HG02885 (cell line): ENCODE measurements around the gene CTNNA1.

ENCODE experiments used
- ATAC-seq: cut with Tn5 transposase; IDR thresholded peaks from one replicate; pipeline ENCODE4 v1.9.1; 2021; ENCODE audit warnings: mild to moderate bottlenecking; ENCODE audit not compliant: unreplicated experiment, poor library complexity

Gene CTNNA1

DNA sequence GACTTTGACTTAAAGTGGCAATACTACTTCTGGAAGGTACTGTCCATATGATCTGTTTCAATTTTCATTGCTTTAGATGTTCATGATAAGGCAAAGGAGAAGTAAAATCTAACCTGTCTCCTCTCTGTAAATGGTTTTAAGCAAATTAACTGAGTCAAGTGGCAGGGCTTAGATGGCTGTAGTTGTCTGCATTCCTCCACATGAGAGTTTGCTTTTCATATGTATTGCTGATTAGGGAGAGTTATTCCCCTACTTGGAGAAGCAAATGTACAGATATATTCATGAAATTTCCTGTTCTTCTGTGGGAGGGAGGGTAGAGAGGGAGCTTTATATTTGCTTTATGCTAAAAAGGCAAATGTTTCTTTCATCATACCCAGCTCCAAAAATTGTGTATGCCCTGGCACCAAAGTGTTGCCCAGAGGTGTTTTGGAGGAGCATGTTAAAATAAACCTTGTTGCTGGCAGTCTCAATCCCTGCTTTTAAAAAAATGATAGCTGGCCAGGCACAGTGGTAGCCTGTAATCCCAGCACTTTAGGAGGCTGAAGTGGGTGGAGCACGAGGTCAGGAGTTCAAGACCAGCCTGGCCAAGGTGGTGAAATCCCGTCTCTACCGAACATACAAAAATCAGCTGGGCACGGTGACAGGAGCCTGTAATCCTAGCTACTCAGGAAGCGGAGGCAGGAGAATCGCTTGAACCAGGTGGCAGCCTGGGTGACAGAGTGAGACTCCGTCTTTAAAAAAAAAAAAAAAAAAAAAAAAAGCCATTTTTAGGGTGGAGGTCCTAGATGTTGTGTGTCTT, 125.4 kb downstream of the CTNNA1 start:
- ATAC-seq, result no peak

- no peak for ATAC-seq
Observed at GRCh38 chr5:138883211-138883610, 130.0 kb downstream of the CTNNA1 start.

DNA sequence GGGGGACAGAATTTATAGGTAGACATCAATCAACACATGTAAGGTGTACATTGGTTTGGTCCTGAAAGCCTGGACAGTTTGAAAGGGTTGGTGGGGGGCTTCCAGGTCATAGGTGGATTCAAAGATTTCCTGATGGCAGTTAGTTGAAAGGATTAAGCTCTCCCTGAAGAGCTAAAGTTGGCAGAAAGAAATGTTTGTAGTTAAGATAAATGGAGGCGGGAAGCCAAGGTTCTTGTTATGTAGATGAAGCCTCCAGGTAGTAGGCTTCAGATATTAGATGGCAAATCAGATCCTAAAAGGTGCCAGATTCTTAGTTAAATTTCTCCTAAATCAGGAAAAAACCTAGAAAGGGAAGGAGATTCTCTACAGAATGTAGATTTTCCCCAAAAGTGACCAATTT, 130.9 kb downstream of the CTNNA1 start:
- ATAC-seq, result no peak

GRCh38 chr5:138884554-138884953, 131.3 kb downstream of the CTNNA1 start:
- no peak for ATAC-seq

- ATAC-seq, result no peak
Observed at GRCh38 chr5:138889994-138890393, 136.8 kb downstream of the CTNNA1 start.

GRCh38 chr5:138890644-138891043, 137.4 kb downstream of the CTNNA1 start:
- no peak for ATAC-seq

GRCh38 chr5:138895918-138896317, 142.7 kb downstream of the CTNNA1 start:
- no peak for ATAC-seq

DNA sequence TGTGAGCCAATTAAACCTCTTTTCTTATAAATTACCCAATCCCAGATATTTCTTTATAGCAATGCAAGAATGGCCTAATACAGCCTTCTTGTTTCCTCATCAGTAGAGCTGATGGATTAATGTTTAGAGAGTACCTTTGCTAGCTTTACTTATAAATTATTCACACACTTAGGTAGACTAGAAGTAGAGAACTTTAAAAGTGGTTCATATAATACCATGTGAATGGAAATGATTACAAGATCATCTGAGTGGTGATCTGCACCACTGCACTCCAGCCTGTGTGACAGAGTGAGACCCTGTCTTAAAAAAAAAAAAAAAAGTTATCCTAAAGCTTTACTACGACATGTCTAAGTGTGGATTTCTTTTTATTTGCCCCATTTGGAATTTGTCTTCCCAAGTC, 145.1 kb downstream of the CTNNA1 start:
- ATAC-seq, result no peak

DNA sequence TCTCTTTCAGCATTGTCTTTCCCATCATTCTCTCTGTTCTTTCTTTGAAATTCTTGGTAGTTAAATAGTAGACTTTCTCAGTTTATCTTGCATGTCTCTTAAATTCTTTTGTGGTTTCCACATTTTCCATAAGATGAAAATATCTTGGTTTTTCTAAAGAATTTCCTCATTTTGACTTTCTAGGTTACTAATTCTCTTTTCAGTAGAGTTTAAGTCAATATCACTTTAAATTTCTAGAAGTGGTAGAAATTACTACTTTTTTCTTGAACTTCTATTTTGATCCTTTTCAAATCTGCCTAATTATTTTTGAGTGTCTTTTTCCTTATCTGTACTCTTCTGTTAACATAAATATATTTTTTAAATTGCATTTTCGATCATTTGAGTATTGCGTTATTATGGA, 145.5 kb downstream of the CTNNA1 start:
- no peak for ATAC-seq

- ATAC-seq, result no peak
Observed at GRCh38 chr5:138900281-138900965, 147.2 kb downstream of the CTNNA1 start.

GRCh38 chr5:138901716-138902115, 148.5 kb downstream of the CTNNA1 start:
- ATAC-seq, result no peak

DNA sequence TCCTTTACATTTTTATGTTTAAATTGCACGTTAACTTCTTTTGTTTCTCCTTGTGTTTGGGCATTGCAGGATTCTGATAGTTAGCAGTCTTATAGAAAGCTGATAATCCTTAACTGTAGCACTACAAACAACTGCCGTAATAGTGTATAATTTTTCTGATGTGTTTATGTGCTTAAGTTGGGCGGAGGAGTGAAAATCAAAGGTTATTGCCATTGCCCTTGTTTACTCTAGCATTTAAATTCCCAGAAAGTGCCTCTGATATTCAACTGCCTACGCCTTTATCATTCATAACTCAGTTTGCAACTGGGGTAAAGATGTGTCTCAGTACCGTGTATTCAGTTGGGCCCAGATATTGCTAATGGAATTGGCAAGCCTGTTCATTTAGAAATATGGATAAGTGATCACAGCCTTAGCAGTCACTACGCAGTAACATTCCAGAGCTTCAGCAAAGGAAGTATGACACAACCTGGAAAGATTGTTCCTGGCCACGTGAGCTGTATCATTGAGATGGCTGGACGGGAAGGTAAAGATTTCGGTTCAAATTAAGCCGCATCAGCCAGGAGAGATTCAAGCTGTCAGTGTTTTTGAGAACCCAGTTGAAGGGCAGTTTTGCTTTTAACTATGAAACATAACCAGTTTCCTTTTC, 150.0 kb downstream of the CTNNA1 start:
- ATAC-seq, result no peak

DNA sequence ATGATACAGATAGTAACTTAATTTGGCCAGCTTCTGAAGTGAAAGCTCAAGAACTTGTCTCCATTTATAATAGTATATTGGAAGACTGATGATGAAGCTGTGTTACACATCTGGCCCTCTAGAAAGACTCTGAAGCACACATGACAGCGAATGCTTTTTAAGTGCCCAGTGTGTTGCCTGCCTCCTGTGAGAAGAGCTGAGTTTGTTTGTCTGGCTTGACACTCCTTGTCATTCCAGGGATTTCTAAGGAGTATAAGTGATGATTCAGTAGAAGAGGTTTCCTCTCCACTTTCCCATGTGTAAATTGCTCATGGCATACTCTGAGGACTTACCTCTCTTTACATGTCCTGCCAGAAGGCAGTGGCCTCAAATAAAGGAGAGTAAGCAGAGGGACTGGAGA, 152.3 kb downstream of the CTNNA1 start:
- ATAC-seq, result no peak

DNA sequence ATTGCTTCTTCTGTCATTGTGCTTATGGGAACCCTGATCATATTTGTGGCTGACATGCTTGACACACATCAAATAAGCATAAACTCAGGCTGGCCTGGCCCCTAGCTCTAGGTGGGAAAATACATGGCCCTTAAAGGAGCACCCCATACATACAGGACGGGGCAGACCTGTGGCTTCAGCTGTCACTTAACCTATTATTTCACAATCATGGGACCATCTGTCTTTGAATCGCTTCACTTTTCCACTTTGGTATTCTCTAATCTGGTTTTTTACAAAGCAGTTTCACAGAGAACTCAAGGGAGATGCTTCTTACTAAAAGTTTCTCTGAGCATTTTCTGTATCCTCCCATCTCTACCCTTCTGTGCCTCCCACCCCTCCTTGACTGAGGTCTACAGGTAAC, 156.5 kb downstream of the CTNNA1 start:
- no peak for ATAC-seq

GRCh38 chr5:138910546-138911185, 157.4 kb downstream of the CTNNA1 start:
- no peak for ATAC-seq

DNA sequence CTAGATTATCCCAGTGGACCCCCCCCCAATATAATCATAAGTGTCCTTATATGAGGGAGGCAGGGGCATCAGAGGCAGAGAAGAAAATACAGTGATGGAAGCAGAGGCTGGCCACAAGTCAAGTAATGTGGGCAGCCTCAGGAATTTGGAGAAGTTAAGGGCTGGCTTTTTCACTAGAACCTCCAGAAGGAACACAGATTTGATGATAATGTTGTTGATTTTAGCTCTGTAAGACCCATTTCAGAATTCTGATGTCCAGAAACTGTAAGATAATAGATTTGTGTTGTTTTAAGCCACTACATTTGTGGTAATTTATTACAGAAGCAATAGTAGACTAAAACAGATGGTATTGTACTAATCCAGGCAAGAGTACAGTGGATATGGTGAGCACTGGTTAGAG, 158.2 kb downstream of the CTNNA1 start:
- ATAC-seq, result no peak

DNA sequence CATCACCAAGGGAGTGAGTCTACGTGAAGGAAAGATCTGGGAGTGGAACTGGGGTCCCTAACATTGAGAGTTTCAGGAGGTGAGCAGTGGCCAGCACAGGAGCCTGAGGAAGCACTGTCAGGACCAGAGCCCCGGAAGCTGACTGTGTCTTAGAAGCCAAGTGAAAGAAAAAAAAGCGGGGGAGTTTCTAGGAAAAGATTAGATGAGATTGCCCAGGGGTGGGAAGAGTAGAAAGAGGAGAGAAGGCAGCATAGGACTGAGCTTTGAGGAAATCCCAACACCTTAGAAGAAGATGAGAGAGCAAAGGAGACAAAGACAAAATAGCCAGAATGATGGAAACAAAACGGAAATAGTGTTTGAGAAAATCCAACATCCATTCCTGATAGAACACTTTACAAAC, 158.9 kb downstream of the CTNNA1 start:
- ATAC-seq, result no peak

GRCh38 chr5:138913773-138914172, 160.5 kb downstream of the CTNNA1 start:
- no peak for ATAC-seq

DNA sequence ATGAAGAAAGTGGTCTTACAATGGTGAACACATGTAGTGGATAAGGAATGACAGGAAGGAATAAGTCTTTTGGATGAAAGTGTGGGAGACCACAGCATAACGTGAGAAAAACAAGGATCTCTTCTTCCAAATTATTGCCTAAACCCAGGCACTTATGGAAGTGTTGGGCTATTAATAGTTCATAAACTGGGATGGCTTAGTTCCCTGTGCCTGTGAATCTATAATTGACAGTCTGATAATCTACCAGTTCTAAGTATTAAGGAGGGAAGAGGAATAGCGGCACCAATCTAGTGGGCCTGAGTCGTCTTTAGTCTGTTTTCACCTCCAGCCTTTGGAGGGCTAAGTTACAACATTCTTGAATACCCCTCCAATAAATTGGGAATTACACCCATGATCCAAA, 161.1 kb downstream of the CTNNA1 start:
- ATAC-seq, result no peak

DNA sequence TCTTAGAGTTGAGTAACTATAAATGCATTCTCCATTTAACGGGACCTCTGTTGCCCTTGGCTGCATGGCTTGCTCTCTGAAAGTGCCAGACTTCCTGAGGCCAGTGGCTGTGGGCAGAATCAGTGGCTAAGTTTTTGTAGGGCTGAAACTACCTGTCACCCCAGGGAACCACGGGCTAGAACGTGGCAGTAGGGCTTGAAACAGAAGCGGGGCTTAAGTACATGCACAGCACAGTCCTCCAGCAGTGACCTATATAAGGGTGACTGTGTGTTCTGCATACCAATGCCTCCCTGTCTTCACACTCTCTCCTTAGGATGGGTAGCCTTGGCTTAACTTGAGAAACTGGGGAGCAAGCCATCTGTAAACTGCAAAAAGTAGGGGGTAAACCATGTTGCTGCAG, 165.5 kb downstream of the CTNNA1 start:
- ATAC-seq, result no peak

DNA sequence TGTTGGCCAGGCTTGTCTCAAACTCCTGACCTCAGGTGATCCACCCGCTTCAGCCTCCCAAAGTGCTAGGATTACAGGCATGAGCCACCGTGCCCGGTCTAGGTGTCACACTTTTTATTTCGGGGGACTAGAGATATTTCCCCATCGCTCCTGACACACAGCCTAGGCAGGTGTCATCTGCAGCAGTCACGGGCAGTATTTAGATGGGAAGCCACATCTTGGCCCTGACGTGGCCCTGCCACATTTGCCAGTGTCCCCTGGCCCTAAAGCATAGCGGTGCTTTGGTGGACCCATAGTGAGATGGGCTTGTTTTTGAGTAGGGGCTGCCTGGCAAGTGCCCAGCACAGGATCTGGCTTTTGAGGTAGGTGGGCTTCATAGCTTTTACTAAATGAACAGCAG, 167.0 kb downstream of the CTNNA1 start:
- no peak for ATAC-seq
